RWPE2 (cell line): ENCODE measurements around the gene PRELID3B.
A peak's percentile ranks its signal among the peaks of the same experiment; 100 is the strongest.

Source experiments
- ATAC-seq: fragments of 200-7000 bp; cut with Tn5 transposase; 3 replicates; pipeline ENCODE4 v1.9.1; 2021; ENCODE audit warnings: low read depth
- DNase-seq: peaks from one replicate; pipeline ENCODE4 v3.0.0-alpha.2; 2020; ENCODE audit warnings: low spot score
- H3K27ac ChIP-seq: fragments of 450-650 bp; 2 replicates; pipeline ENCODE4 v1.5.1; 2017; ENCODE audit warnings: mild to moderate bottlenecking; ENCODE audit not compliant: poor library complexity, severe bottlenecking
- H3K27me3 ChIP-seq: fragments of 250-450 bp; sonication (Bioruptor Pico); 2 replicates; pipeline ENCODE4 v1.5.1; 2021; ENCODE audit warnings: mild to moderate bottlenecking, moderate library complexity; ENCODE audit not compliant: insufficient read depth, poor library complexity, severe bottlenecking
- H3K36me3 ChIP-seq: fragments of 250-450 bp; sonication (Bioruptor Pico); 2 replicates; pipeline ENCODE4 v1.5.1; 2020; ENCODE audit warnings: low read depth, mild to moderate bottlenecking, moderate library complexity
- H3K4me1 ChIP-seq: fragments of 250-450 bp; sonication (Bioruptor Pico); 2 replicates; pipeline ENCODE4 v1.5.1; 2021; ENCODE audit warnings: mild to moderate bottlenecking, moderate library complexity; ENCODE audit not compliant: insufficient read depth, poor library complexity, severe bottlenecking
- H3K4me3 ChIP-seq: fragments of 250-450 bp; sonication (Bioruptor Pico); 2 replicates; pipeline ENCODE4 v1.5.1; 2021; ENCODE audit warnings: mild to moderate bottlenecking, moderate library complexity; ENCODE audit not compliant: severe bottlenecking
- H3K9me3 ChIP-seq: fragments of 250-450 bp; sonication (Bioruptor Pico); 2 replicates; pipeline ENCODE4 v1.5.1; 2021; ENCODE audit warnings: mild to moderate bottlenecking, moderate library complexity; ENCODE audit not compliant: severe bottlenecking
- TF ChIP-seq, protein P1 (sequence below): fragments of 450-650 bp; IDR thresholded peaks from one replicate; pipeline ENCODE4 v1.5.1; 2017; ENCODE audit warnings: mild to moderate bottlenecking, moderate library complexity; ENCODE audit not compliant: poor library complexity, severe bottlenecking

The PRELID3B gene

DNA sequence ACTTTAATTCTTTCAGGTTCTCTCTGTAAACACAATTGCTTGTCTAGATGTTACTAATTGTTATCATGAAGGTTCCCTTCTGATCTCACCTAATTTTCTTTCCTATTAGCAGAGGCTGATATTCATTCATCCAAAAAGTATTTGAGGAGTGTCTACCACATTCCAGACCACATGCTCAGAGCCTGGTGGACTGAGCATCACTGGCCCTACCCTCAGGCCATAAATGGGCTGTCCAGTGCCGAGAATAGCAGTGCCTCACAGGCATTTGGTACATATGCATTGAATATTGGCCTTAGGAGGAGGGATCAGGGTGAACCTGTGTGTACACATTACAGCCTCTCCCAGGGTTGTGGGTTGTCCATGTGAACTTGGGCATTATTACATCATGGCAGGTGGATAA lies 40.4 kb upstream of the PRELID3B start:
- H3K36me3 ChIP-seq = no peaks in the 10 kb centered on the region
- H3K27ac ChIP-seq = peak overlapping the region; percentile 81
- no peak overlapping the region for H3K4me3 ChIP-seq
- DNase-seq = peak; percentile 95
- TF ChIP-seq, protein P1, sequence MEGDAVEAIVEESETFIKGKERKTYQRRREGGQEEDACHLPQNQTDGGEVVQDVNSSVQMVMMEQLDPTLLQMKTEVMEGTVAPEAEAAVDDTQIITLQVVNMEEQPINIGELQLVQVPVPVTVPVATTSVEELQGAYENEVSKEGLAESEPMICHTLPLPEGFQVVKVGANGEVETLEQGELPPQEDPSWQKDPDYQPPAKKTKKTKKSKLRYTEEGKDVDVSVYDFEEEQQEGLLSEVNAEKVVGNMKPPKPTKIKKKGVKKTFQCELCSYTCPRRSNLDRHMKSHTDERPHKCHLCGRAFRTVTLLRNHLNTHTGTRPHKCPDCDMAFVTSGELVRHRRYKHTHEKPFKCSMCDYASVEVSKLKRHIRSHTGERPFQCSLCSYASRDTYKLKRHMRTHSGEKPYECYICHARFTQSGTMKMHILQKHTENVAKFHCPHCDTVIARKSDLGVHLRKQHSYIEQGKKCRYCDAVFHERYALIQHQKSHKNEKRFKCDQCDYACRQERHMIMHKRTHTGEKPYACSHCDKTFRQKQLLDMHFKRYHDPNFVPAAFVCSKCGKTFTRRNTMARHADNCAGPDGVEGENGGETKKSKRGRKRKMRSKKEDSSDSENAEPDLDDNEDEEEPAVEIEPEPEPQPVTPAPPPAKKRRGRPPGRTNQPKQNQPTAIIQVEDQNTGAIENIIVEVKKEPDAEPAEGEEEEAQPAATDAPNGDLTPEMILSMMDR = no peak
- peak; percentile 93 for ATAC-seq
- peaks cover 31% of the 10 kb centered on the region for H3K4me1 ChIP-seq
- no peaks in the 10 kb centered on the region for H3K9me3 ChIP-seq
- H3K27me3 ChIP-seq = no peaks in the 10 kb centered on the region

DNA sequence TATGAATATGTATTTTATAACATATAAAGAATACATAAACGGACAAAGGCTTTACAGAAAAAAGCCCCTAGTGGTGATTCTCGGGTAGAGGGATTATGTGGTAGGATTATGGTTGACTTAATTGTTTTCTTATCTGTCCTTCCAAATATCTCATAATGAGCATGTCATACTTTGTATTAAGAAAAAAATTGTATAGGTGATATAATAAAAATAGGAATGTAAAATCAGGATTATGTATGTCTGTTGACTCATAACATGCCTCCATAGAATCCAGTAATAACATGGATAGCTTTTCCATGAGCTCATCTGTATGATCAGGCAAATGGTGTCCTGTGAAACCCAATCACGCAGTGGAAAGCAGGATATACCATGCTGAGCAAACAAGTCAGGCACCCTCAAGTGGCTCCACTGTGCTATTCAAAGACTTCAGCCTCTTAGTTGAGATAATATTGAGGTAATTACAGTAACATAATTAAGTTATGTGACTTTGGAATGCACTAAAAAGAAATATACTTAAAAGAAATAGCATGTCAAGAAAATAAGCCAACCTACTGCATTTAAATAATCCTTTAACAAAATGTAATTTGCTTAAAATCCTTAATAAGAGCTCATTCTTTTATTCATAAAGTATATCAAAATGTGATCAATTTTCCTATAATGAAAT lies 39.6 kb upstream of the PRELID3B start:
- H3K4me3 ChIP-seq = no peak overlapping the region
- ATAC-seq (peak; percentile 81), DNase-seq (no peak)
- TF ChIP-seq, protein P1 = peak; percentile 82
- no peaks in the 10 kb centered on the region for H3K27me3 ChIP-seq
- no peaks in the 10 kb centered on the region for H3K36me3 ChIP-seq
- peaks cover 32% of the 10 kb centered on the region for H3K4me1 ChIP-seq
- peak overlapping the region; percentile 81 for H3K27ac ChIP-seq
- no peaks in the 10 kb centered on the region for H3K9me3 ChIP-seq

DNA sequence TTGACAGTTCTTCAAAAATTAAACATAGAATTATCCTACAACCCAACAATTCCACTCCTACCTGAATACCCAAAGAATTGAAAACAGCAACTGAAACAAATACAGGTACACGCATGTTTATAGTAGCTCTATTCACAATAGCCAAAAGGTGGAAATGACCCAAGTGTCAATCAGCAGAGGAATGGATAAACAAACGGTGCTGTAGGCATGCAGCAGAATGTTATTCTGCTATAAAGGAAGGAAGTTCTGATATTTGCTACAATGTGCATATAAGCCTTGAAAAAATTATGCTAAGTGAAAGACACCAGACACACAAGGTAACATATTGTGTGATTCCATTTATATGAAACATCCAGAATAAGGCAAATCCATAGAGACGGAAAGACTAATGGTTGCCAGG lies 38.5 kb upstream of the PRELID3B start:
- TF ChIP-seq, protein P1 = no peak
- Histone ChIP-seq H3K27ac (peak overlapping the region; percentile 81), H3K9me3 (no peaks in the 10 kb centered on the region), H3K4me3 (no peak overlapping the region), H3K36me3 (no peaks in the 10 kb centered on the region), H3K4me1 (peaks cover 28% of the 10 kb centered on the region), H3K27me3 (no peaks in the 10 kb centered on the region)
- ATAC-seq (no peak), DNase-seq (no peak)

DNA sequence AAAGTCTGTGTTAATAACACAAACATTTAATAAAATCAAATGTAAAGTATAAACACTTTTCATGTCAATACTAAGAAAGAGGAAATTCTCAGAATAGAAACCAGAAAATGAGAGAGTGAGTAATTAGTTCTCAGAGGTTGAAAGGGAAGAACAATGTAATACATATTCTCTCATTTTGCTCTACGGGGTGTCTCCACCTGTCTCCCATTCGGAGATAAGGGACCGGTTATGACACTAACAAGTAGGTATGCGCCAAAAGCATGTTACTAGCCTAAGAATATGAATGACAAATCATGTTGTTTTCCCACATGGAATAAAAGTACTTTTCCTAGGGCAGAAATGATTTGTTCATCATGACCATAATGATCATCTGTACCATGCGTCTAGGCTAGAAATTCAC lies 35.6 kb upstream of the PRELID3B start:
- H3K4me3 ChIP-seq = no peak overlapping the region
- TF ChIP-seq, protein P1 = peak; percentile 12
- no peaks in the 10 kb centered on the region for H3K36me3 ChIP-seq
- DNase-seq = peak; percentile 47
- ATAC-seq = peak; percentile 39
- no peaks in the 10 kb centered on the region for H3K9me3 ChIP-seq
- peak overlapping the region; percentile 13 for H3K27ac ChIP-seq
- no peaks in the 10 kb centered on the region for H3K27me3 ChIP-seq
- peaks cover 38% of the 10 kb centered on the region for H3K4me1 ChIP-seq

DNA sequence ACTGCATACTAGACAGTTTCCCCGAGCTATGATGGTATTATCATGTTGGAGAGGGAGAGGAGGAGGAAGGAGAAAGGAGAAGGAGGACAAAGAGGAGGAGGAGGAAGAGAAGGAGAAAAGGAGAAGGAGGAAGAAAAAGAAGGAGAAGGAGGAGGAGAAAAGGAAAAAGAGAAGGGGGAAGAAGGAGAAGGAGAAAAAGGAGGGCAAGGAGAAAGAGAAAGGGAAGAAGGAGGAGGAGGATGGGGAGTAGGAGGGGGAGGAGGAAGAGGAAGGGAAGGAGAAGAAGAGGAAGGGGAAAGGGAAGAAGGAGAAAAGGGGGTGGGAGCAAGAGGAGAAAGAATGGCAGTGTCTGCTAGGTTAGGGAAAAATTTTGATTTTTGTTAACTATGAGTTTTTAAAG lies 35.1 kb upstream of the PRELID3B start:
- DNase-seq = no peak
- Histone ChIP-seq H3K27ac (peak overlapping the region; percentile 13), H3K27me3 (no peaks in the 10 kb centered on the region), H3K9me3 (no peaks in the 10 kb centered on the region), H3K36me3 (no peaks in the 10 kb centered on the region), H3K4me3 (no peak overlapping the region), H3K4me1 (peaks cover 33% of the 10 kb centered on the region)
- ATAC-seq = no peak
- TF ChIP-seq, protein P1 = no peak
